Keratinocyte (primary cell): Measurements from ENCODE around the gene SIGLEC11.

Source experiments
- EZH2 ChIP-seq: IDR thresholded peaks from one replicate; pipeline ENCODE4 v1.6.1; 2012; ENCODE audit warnings: inconsistent platforms, mild to moderate bottlenecking, low read length, moderate library complexity
- TF ChIP-seq, protein P1 (sequence below), 3 experiments: IDR thresholded peaks in 1 of 3; conservative IDR thresholded peaks in 1 of 3; optimal IDR thresholded peaks in 1 of 3; 2 replicates in 2 of 3; 3 replicates in 1 of 3; pipeline versions ENCODE3 to v1.5.1; 2011; ENCODE audit warnings: low read length in 3 of 3, mild to moderate bottlenecking in 3 of 3, moderate library complexity in 2 of 3, control low read depth in 1 of 3, inconsistent platforms in 1 of 3; ENCODE audit not compliant: insufficient read depth in 2 of 3; ENCODE audit errors: extremely low read depth in 1 of 3

GRCh38 chr19:49988433-49988832, 27.5 kb upstream of the SIGLEC11 start:
- TF ChIP-seq EZH2 = no peak
- TF ChIP-seq, protein P1, sequence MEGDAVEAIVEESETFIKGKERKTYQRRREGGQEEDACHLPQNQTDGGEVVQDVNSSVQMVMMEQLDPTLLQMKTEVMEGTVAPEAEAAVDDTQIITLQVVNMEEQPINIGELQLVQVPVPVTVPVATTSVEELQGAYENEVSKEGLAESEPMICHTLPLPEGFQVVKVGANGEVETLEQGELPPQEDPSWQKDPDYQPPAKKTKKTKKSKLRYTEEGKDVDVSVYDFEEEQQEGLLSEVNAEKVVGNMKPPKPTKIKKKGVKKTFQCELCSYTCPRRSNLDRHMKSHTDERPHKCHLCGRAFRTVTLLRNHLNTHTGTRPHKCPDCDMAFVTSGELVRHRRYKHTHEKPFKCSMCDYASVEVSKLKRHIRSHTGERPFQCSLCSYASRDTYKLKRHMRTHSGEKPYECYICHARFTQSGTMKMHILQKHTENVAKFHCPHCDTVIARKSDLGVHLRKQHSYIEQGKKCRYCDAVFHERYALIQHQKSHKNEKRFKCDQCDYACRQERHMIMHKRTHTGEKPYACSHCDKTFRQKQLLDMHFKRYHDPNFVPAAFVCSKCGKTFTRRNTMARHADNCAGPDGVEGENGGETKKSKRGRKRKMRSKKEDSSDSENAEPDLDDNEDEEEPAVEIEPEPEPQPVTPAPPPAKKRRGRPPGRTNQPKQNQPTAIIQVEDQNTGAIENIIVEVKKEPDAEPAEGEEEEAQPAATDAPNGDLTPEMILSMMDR (optimal IDR thresholded peaks at IDR 0.05 in 1 of 3, IDR thresholded peaks at IDR 0.05 in 1 of 3, conservative IDR thresholded peaks at IDR 0.05 in 1 of 3; ENCODE audit: extremely low read depth in 1 of 3, insufficient read depth in 2 of 3, low read length in 3 of 3) = no peak
